Endodermal cell (in vitro differentiated cells): Measurements from ENCODE around the gene SCAF4. TPM values are rescaled to one million over a fixed set of nuclear protein-coding genes. Genes with fewer than 3 reads are reported as not detected.

Source experiments
- DNase-seq: peaks from one replicate; pipeline ENCODE4 v3.0.0-alpha.2; 2017
- H3K27ac ChIP-seq: 2 replicates; pipeline ENCODE4 v1.5.1; 2013; ENCODE audit warnings: mild to moderate bottlenecking, low read depth, low read length, moderate library complexity
- H3K27me3 ChIP-seq: 2 replicates; pipeline ENCODE4 v1.6.1; 2013; ENCODE audit warnings: mild to moderate bottlenecking, low read length, moderate library complexity; ENCODE audit not compliant: insufficient read depth, control insufficient read depth, poor library complexity, severe bottlenecking
- H3K36me3 ChIP-seq: 2 replicates; pipeline ENCODE4 v1.7.0; 2013; ENCODE audit warnings: mild to moderate bottlenecking, low read length, moderate library complexity; ENCODE audit not compliant: control insufficient read depth, insufficient read depth
- H3K4me1 ChIP-seq: one replicate; pipeline ENCODE4 v1.7.0; 2013; ENCODE audit warnings: low read length; ENCODE audit not compliant: control insufficient read depth, insufficient read depth
- H3K4me3 ChIP-seq: 2 replicates; pipeline ENCODE4 v1.5.1; 2013; ENCODE audit warnings: mild to moderate bottlenecking, low read length, moderate library complexity
- H3K9ac ChIP-seq: 2 replicates; pipeline ENCODE4 v1.6.1; 2013; ENCODE audit warnings: mild to moderate bottlenecking, low read length, moderate library complexity; ENCODE audit not compliant: poor library complexity, severe bottlenecking; ENCODE audit errors: extremely low read depth
- H3K9me3 ChIP-seq: 2 replicates; pipeline ENCODE4 v1.6.1; 2013; ENCODE audit warnings: mild to moderate bottlenecking, low read length, moderate library complexity; ENCODE audit not compliant: control insufficient read depth
- H3K27ac Mint-ChIP-seq: 2 replicates; pipeline ENCODE4 v1.8.0; 2020; ENCODE audit warnings: mixed read lengths
- H3K27me3 Mint-ChIP-seq: 2 replicates; pipeline ENCODE4 v1.8.0; 2021; ENCODE audit warnings: mild to moderate bottlenecking, mixed read lengths; ENCODE audit not compliant: insufficient read depth
- H3K36me3 Mint-ChIP-seq: 2 replicates; pipeline ENCODE4 v1.8.0; 2020; ENCODE audit warnings: low read depth, mixed read lengths
- H3K4me1 Mint-ChIP-seq: 2 replicates; pipeline ENCODE4 v1.8.0; 2020; ENCODE audit warnings: mixed read lengths
- H3K4me3 Mint-ChIP-seq: 2 replicates; pipeline ENCODE4 v1.8.0; 2020; ENCODE audit warnings: mild to moderate bottlenecking, moderate library complexity, mixed read lengths
- H3K9me3 Mint-ChIP-seq: 2 replicates; pipeline ENCODE4 v1.8.0; 2020; ENCODE audit warnings: mild to moderate bottlenecking, mixed read lengths
- WGBS, 2 experiments: methylation state at CpG; one replicate each; pipeline versions ENCODE4 v1.1.5 to v1.1.7; 2013; ENCODE audit warnings: missing lambda C conversion rate in 2 of 2, mixed read lengths in 1 of 2; ENCODE audit not compliant: insufficient coverage in 1 of 2, insufficient read length in 1 of 2; 5-methylcytosine and 5-hydroxymethylcytosine counted together
- total RNA-seq, 2 donors: library from RNA; stranded (reverse); fragmentation: NEBNext Ultra II Directional in 1 of 2; extraction: Animal tissue kit (Norgen Biotek cat#: 25700) in 1 of 2; gene quantifications; 2 replicates in 1 of 2; 3 replicates in 1 of 2; pipeline ENCODE4 v1.2.1, GENCODE V29; 2021
- TF ChIP-seq, protein P1 (sequence below): fragments of 200-600 bp; sonication (generic); conservative IDR thresholded peaks from 2 replicates; pipeline ENCODE4 v1.5.0; 2021; ENCODE audit warnings: antibody characterized with exemption, mild to moderate bottlenecking

The SCAF4 gene
- total RNA-seq, 2 donors from 2014 or later, result 61.3 to 67.8 TPM

DNA sequence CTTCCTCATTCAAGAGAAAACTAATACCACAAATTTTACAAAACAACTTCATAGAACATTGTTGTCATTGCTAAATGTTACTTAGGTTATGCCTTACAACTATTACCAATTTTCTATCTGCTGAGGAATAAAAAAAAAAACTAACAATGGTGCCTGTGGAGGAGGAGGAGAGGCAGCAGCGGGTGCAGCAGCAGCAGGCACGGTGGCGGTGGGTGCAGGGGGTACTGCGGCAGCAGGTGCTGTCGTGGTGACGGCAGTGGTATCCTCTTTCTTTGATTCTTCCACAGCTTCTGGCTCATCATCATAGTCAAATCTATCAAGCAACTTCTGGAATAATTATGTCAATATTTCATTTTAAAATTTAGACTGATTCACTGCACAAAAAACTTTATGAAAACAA, 35.5 kb downstream of the SCAF4 start:
- Mint-ChIP-seq H3K27ac (no peak overlapping the region), H3K4me1 (no peaks in the 10 kb centered on the region), H3K27me3 (no peaks in the 10 kb centered on the region), H3K36me3 (peaks cover 70% of the 10 kb centered on the region), H3K4me3 (no peak overlapping the region), H3K9me3 (no peaks in the 10 kb centered on the region)
- WGBS, 2 experiments, result 98 to 100% methylated on average over 1 to 6 of the region's 6 CpGs
- Histone ChIP-seq H3K9ac (no peak overlapping the region), H3K9me3 (no peaks in the 10 kb centered on the region), H3K4me1 (no peaks in the 10 kb centered on the region), H3K4me3 (no peak overlapping the region), H3K36me3 (peaks cover 96% of the 10 kb centered on the region), H3K27me3 (no peaks in the 10 kb centered on the region), H3K27ac (no peak overlapping the region)
- TF ChIP-seq, protein P1, sequence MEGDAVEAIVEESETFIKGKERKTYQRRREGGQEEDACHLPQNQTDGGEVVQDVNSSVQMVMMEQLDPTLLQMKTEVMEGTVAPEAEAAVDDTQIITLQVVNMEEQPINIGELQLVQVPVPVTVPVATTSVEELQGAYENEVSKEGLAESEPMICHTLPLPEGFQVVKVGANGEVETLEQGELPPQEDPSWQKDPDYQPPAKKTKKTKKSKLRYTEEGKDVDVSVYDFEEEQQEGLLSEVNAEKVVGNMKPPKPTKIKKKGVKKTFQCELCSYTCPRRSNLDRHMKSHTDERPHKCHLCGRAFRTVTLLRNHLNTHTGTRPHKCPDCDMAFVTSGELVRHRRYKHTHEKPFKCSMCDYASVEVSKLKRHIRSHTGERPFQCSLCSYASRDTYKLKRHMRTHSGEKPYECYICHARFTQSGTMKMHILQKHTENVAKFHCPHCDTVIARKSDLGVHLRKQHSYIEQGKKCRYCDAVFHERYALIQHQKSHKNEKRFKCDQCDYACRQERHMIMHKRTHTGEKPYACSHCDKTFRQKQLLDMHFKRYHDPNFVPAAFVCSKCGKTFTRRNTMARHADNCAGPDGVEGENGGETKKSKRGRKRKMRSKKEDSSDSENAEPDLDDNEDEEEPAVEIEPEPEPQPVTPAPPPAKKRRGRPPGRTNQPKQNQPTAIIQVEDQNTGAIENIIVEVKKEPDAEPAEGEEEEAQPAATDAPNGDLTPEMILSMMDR, result no peak
- DNase-seq, result no peak

DNA sequence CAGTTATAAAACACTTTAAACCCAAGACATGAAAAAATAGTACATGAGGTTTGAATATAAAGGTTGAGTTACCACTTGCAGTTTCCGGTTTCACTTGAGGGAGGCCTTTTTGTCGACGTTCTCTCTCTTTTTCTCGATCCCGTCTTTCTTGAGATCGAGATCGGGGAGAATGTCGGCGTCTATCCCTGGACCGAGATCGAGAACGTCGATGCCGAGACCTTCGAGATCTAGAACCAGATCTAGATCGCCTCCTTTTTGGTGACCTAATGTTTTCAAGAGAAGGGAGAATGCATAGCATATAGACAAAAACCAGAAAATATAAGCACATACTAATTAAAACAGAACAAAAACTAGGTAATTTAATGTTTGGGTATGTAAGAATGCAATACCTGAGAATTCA, 38.7 kb downstream of the SCAF4 start:
- H3K9me3 Mint-ChIP-seq, result no peaks in the 10 kb centered on the region
- Histone ChIP-seq H3K4me1 (no peaks in the 10 kb centered on the region), H3K4me3 (no peak overlapping the region), H3K27me3 (no peaks in the 10 kb centered on the region), H3K36me3 (peaks cover 93% of the 10 kb centered on the region), H3K27ac (no peak overlapping the region), H3K9ac (no peak overlapping the region), H3K9me3 (no peaks in the 10 kb centered on the region)
- TF ChIP-seq, protein P1, result no peak
- H3K4me3 Mint-ChIP-seq, result no peak overlapping the region
- WGBS, 2 experiments, result 92 to 96% methylated on average over 15 of the region's 16 CpGs
- no peak for DNase-seq
- no peaks in the 10 kb centered on the region for H3K27me3 Mint-ChIP-seq
- H3K36me3 Mint-ChIP-seq, result peaks cover 72% of the 10 kb centered on the region
- no peak overlapping the region for H3K27ac Mint-ChIP-seq
- no peaks in the 10 kb centered on the region for H3K4me1 Mint-ChIP-seq

DNA sequence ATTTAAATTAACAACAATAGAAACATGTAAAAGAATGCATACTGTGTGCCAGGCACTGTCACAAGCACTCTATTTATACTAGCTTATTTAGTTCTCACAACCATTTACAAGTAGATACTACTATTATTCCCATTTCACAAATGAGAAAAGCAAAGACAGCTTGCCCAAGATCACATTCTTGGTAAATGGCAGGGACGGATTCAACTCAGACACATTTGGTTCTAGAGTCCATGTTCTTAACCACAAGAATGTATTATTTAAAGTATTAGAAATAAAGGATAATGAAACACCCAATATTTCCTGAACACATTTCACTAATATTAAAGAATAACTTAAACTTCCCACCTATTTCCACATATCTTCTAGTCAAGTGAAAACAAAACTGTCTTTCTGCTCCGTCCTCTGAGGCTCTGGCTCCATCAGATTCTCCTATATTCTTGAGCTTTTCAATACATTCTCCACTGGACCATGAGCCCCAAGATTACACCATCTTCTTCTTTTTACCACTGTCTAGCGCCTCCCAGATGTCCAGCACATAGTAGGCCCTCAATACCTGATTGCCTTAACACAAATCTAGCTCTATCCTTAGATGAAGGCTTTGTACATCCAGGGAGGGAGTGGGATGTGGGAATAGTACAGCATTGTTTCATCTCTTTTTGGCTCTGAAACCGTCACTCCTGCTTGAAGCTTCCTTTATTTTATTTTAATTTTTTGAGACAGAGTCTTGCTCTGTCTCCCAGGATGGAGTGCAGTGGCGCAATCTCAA, 43.1 kb downstream of the SCAF4 start:
- H3K36me3 Mint-ChIP-seq, result peaks cover 76% of the 10 kb centered on the region
- TF ChIP-seq, protein P1, result no peak
- Histone ChIP-seq H3K9ac (no peak overlapping the region), H3K27me3 (no peaks in the 10 kb centered on the region), H3K27ac (no peak overlapping the region), H3K9me3 (no peaks in the 10 kb centered on the region), H3K4me1 (no peaks in the 10 kb centered on the region), H3K4me3 (no peak overlapping the region), H3K36me3 (peaks cover 90% of the 10 kb centered on the region)
- DNase-seq, result no peak
- H3K27ac Mint-ChIP-seq, result no peak overlapping the region
- WGBS, 2 experiments, result 92 to 96% methylated on average over 3 to 5 of the region's 5 CpGs
- no peak overlapping the region for H3K4me3 Mint-ChIP-seq
- no peaks in the 10 kb centered on the region for H3K9me3 Mint-ChIP-seq
- no peaks in the 10 kb centered on the region for H3K27me3 Mint-ChIP-seq
- H3K4me1 Mint-ChIP-seq, result no peaks in the 10 kb centered on the region
